Endothelial cell of umbilical vein (primary cell): ENCODE data around the gene TRIM59. TPM values are rescaled to one million over a fixed set of nuclear protein-coding genes. Genes with fewer than 3 reads are reported as not detected.

ENCODE experiments used
- BruUV-seq: library from RNA; stranded (reverse); fragments of 400-500 nt; replicated peaks from 2 replicates; lab custom pipeline; 2021; lab: Mats Ljungman, UMichigan
- CTCF ChIA-PET: fragments of 300-600, 350-600 bp; sonication (Branson Sonifier 250); formaldehyde crosslinking; loops from one replicate; lab custom pipeline; 2021; ENCODE audit warnings: antibody characterized with exemption, inconsistent platforms; lab: Charles Lee
- POLR2A ChIA-PET: fragments of 300-600, 350-600 bp; sonication (Branson Sonifier 250); formaldehyde crosslinking; loops from one replicate; lab custom pipeline; 2021; ENCODE audit warnings: antibody characterized with exemption, inconsistent platforms; lab: Charles Lee
- DNase-seq: peaks from one replicate; pipeline ENCODE4 v3.0.0-alpha.2; 2011; ENCODE audit warnings: low read depth, low spot score
- FAIRE-seq: peaks from 2 replicates; lab custom pipeline; 2011; peaks lifted over from hg19 to GRCh38; lab: Jason Lieb, UNC
- H2AFZ ChIP-seq: 2 replicates; pipeline ENCODE4 v1.6.0; 2012; ENCODE audit warnings: low read depth, low read length, control low read depth, inconsistent platforms
- H3K27ac ChIP-seq: 2 replicates; pipeline ENCODE4 v1.5.1; 2011; ENCODE audit warnings: low read depth, mild to moderate bottlenecking, control low read depth, low read length, moderate library complexity; ENCODE audit not compliant: insufficient read depth
- H3K27me3 ChIP-seq, 2 experiments: 2 replicates each; pipeline versions ENCODE4 v1.6.0 to v1.6.1; 2011; ENCODE audit warnings: low read length in 2 of 2, mixed read lengths in 1 of 2; ENCODE audit not compliant: control insufficient read depth in 2 of 2, insufficient read depth in 2 of 2
- H3K36me3 ChIP-seq, 2 experiments: 2 replicates in 1 of 2; 3 replicates in 1 of 2; pipeline ENCODE4 v1.5.1; 2011; ENCODE audit warnings: low read length in 2 of 2, mild to moderate bottlenecking in 1 of 2, moderate library complexity in 1 of 2; ENCODE audit not compliant: control insufficient read depth in 2 of 2, insufficient read depth in 2 of 2; ENCODE audit errors: extremely low read depth in 1 of 2
- H3K4me1 ChIP-seq: 3 replicates; pipeline ENCODE4 v1.5.1; 2011; ENCODE audit warnings: mild to moderate bottlenecking, low read length; ENCODE audit not compliant: control insufficient read depth, insufficient read depth; ENCODE audit errors: extremely low read depth
- H3K4me2 ChIP-seq: 2 replicates; pipeline ENCODE4 v1.6.1; 2011; ENCODE audit warnings: low read length, control low read depth, mixed read lengths; ENCODE audit not compliant: insufficient read depth
- H3K4me3 ChIP-seq, 3 experiments: fragments of 200-600 bp in 1 of 3; sonication (generic), shearing (Covaris generic) in 1 of 3; replicated peaks in 1 of 3; 2 replicates each; pipeline ENCODE4 v1.5.1; 2011 to 2016; ENCODE audit warnings: control low read depth in 3 of 3, low read length in 3 of 3, mild to moderate bottlenecking in 2 of 3, inconsistent platforms in 1 of 3, low read depth in 1 of 3, moderate library complexity in 1 of 3; ENCODE audit not compliant: insufficient read depth in 1 of 3
- H3K79me2 ChIP-seq: 2 replicates; pipeline ENCODE4 v1.6.0; 2012; ENCODE audit warnings: low read length, inconsistent platforms; ENCODE audit not compliant: control insufficient read depth, insufficient read depth
- H3K9ac ChIP-seq: replicated peaks from 2 replicates; pipeline ENCODE3; 2011; ENCODE audit warnings: low read length, control low read depth; ENCODE audit not compliant: insufficient read depth; ENCODE audit errors: extremely low read depth
- H3K9me1 ChIP-seq: replicated peaks from 3 replicates; pipeline ENCODE4 v1.6.0; 2011; ENCODE audit warnings: mild to moderate bottlenecking, low read length; ENCODE audit not compliant: control insufficient read depth, insufficient read depth; ENCODE audit errors: extremely low read depth
- H3K9me3 ChIP-seq: replicated peaks from 2 replicates; pipeline ENCODE4 v1.5.1; 2012; ENCODE audit warnings: low read length, inconsistent platforms; ENCODE audit not compliant: control insufficient read depth, insufficient read depth
- H4K20me1 ChIP-seq: replicated peaks from 2 replicates; pipeline ENCODE3; 2011; ENCODE audit warnings: mild to moderate bottlenecking, low read length; ENCODE audit not compliant: control insufficient read depth, insufficient read depth; ENCODE audit errors: extremely low read depth
- EZH2 ChIP-seq: IDR thresholded peaks from 2 replicates; pipeline ENCODE4 v1.6.1; 2012; ENCODE audit warnings: borderline replicate concordance, low read depth, mild to moderate bottlenecking, moderate library complexity, low read length, inconsistent platforms; ENCODE audit not compliant: severe bottlenecking
- JUN ChIP-seq: IDR thresholded peaks from 2 replicates; pipeline ENCODE4 v1.6.1; 2011; ENCODE audit warnings: borderline replicate concordance, low read depth; ENCODE audit not compliant: insufficient read length, insufficient read depth
- POLR2A ChIP-seq: IDR thresholded peaks from 2 replicates; pipeline ENCODE4 v1.6.1; 2012; ENCODE audit warnings: low read depth, mild to moderate bottlenecking, control low read depth, low read length
- POLR2AphosphoS5 ChIP-seq: IDR thresholded peaks from 2 replicates; pipeline ENCODE4 v1.6.1; 2012; ENCODE audit warnings: low read depth, mild to moderate bottlenecking, control low read depth, low read length, moderate library complexity; ENCODE audit not compliant: insufficient read depth
- dilution Hi-C: fragments of 300-500 bp; cut with MboI; formaldehyde crosslinking; loops from one replicate; pipeline ENCODE4 v1.15.0; 2019; ENCODE audit warnings: low sequenced_read_pairs; ENCODE audit not compliant: extremely low pct_ligation_motif_present
- intact Hi-C: fragments of 100-400 bp; cut with micrococcal nuclease; formaldehyde crosslinking; loops from one replicate; pipeline ENCODE4 v1.10.0; 2022
- polyA plus RNA-seq, 4 experiments: library from polyadenylated mRNA; depleted of rRNA in 3 of 4; stranded (reverse) in 3 of 4; unstranded in 1 of 4; fragments of >200 nt; gene quantifications; 2 replicates each; pipeline versions ENCODE4 v1.2.1 to v1.2.3, GENCODE V29; 2011 to 2012; ENCODE audit warnings: missing spikeins in 1 of 4
- total RNA-seq: library from RNA; stranded (reverse); gene quantifications from 2 replicates; pipeline ENCODE4 v1.2.3, GENCODE V29; 2021
- TF ChIP-seq, protein P1 (sequence below): IDR thresholded peaks from 2 replicates; pipeline ENCODE4 v1.6.1; 2011; ENCODE audit not compliant: insufficient read depth, insufficient read length
- TF ChIP-seq, protein P2 (sequence below), 2 donors: IDR thresholded peaks; 1 replicate in 1 of 2; 2 replicates in 1 of 2; pipeline ENCODE4 v1.5.1; 2011; ENCODE audit warnings: low read length in 2 of 2, mild to moderate bottlenecking in 2 of 2, moderate library complexity in 2 of 2, control low read depth in 1 of 2, inconsistent platforms in 1 of 2, low read depth in 1 of 2; ENCODE audit not compliant: insufficient read depth in 1 of 2; ENCODE audit errors: extremely low read depth in 1 of 2

The TRIM59 gene
- total and polyA plus RNA-seq, 2 donors (not counting 3 experiments of a cell fraction or from before 2014, with no cell fraction given), result 6.8 to 33.0 TPM

DNA sequence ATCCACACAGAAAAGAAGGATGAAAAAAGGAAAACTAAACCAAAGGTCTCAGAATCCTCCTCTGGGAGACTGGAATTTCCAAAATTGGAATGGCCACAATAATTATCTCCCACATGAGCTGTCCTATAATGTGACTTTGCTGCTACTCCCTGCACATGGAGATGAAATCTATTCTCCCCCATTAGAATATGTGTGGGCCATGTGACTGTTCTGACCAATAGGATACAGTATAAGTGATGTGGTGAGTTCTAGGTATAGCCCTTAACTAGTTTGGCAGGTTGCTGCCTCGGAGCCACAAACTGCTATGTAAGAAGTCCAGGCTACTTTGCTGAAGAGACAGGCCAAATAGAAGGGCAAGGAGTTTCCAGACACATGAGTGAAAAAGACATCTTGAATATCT lies 5.2 kb downstream of the TRIM59 start:
- H3K79me2 ChIP-seq, result peaks cover 96% of the 10 kb centered on the region
- H2AFZ ChIP-seq, result no peak overlapping the region
- no peak overlapping the region for H3K9ac ChIP-seq
- ChIA-PET POLR2A (no interaction called here), CTCF (interaction anchor here (1.1 kb wide), 2 partner anchors 9 to 11 kb away, joined by 3 to 4 read pairs; no protein-coding TSS in a partner anchor)
- FAIRE-seq (no peak), DNase-seq (no peak)
- no peaks in the 10 kb centered on the region for H4K20me1 ChIP-seq
- no peak overlapping the region for H3K27ac ChIP-seq
- dilution Hi-C loops, result no loop called here
- H3K4me2 ChIP-seq, result no peak overlapping the region
- no peak for TF ChIP-seq POLR2A
- TF ChIP-seq, protein P1, sequence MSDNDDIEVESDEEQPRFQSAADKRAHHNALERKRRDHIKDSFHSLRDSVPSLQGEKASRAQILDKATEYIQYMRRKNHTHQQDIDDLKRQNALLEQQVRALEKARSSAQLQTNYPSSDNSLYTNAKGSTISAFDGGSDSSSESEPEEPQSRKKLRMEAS, result peak; percentile 2
- BruUV-seq, result no TSS peak
- H3K36me3 ChIP-seq, result no peaks in the 10 kb centered on the region
- intact Hi-C loops, result no loop called here
- H3K4me3 ChIP-seq, result no peak overlapping the region
- H3K4me1 ChIP-seq, result peaks cover 12% of the 10 kb centered on the region
- no peaks in the 10 kb centered on the region for H3K27me3 ChIP-seq
- H3K9me3 ChIP-seq, result no peaks in the 10 kb centered on the region
- H3K9me1 ChIP-seq, result no peaks in the 10 kb centered on the region

DNA sequence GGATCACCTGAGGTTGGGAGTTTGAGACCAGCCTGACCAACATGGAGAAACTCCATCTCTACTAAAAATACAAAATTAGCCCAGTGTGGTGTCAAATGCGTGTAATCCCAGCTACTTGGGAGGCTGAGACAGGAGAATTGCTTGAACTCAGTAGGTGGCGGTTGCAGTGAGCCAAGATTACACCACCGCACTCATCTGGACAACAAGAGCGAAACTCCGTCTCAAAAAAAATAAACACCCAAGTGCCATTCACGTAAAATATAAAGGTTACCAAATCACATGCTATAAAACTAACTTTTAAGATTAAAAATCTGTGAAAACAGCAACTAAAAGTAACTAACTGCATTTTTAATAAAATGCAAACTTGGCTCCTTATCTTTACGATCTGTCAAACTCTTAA lies 8.9 kb downstream of the TRIM59 start:
- CTCF ChIA-PET, result no interaction called here
- no peak overlapping the region for H3K27ac ChIP-seq

More for the DNA sequence above, 8.9 kb downstream of the TRIM59 start:
- H3K4me3 ChIP-seq, result no peak overlapping the region
- no peak overlapping the region for H2AFZ ChIP-seq
- dilution Hi-C loops (no loop called here), intact Hi-C loops (loop anchor here (1.0 to 2.0 kb wide), 2 partner anchors 8 to 120 kb away; no protein-coding TSS in a partner anchor)
- no peaks in the 10 kb centered on the region for H4K20me1 ChIP-seq
- H3K9ac ChIP-seq, result no peak overlapping the region
- no peaks in the 10 kb centered on the region for H3K9me3 ChIP-seq
- no peak overlapping the region for H3K4me2 ChIP-seq
- H3K4me1 ChIP-seq, result no peaks in the 10 kb centered on the region
- DNase-seq (no peak), FAIRE-seq (no peak)
- POLR2A ChIA-PET, result interaction anchor here (0.6 kb wide), 1 partner anchor 655 kb away, joined by 4 read pairs; no protein-coding TSS in a partner anchor
- no TSS peak for BruUV-seq
- peaks cover 93% of the 10 kb centered on the region for H3K79me2 ChIP-seq
- H3K9me1 ChIP-seq, result no peaks in the 10 kb centered on the region
- peaks cover 2 to 5% of the 10 kb centered on the region in 2 experiments for H3K36me3 ChIP-seq
- TF ChIP-seq, protein P2, sequence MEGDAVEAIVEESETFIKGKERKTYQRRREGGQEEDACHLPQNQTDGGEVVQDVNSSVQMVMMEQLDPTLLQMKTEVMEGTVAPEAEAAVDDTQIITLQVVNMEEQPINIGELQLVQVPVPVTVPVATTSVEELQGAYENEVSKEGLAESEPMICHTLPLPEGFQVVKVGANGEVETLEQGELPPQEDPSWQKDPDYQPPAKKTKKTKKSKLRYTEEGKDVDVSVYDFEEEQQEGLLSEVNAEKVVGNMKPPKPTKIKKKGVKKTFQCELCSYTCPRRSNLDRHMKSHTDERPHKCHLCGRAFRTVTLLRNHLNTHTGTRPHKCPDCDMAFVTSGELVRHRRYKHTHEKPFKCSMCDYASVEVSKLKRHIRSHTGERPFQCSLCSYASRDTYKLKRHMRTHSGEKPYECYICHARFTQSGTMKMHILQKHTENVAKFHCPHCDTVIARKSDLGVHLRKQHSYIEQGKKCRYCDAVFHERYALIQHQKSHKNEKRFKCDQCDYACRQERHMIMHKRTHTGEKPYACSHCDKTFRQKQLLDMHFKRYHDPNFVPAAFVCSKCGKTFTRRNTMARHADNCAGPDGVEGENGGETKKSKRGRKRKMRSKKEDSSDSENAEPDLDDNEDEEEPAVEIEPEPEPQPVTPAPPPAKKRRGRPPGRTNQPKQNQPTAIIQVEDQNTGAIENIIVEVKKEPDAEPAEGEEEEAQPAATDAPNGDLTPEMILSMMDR (IDR thresholded peaks at IDR 0.05; ENCODE audit: extremely low read depth in 1 of 2, insufficient read depth in 1 of 2, low read depth in 1 of 2, low read length in 2 of 2), result no peak
- TF ChIP-seq POLR2AphosphoS5 (no peak), JUN (no peak), POLR2A (no peak), EZH2 (no peak)
- TF ChIP-seq, protein P1, result no peak
- H3K27me3 ChIP-seq, result no peaks in the 10 kb centered on the region
